AML-193 (cell line): ENCODE results near the gene ANKRD35.

Source experiments
- DNase-seq, 2 experiments: peaks; one replicate each; lab custom pipeline; 2025; lab: John Stamatoyannopoulos, UW

Gene ANKRD35

GRCh38 chr1:145897969-145898368 is 12.3 kb upstream of the ANKRD35 start:
- DNase-seq, result no peak

- no peak for DNase-seq
Observed at GRCh38 chr1:145895471-145895870, 9.8 kb upstream of the ANKRD35 start.

- DNase-seq, result no peak
Observed at GRCh38 chr1:145893306-145894055, 7.8 kb upstream of the ANKRD35 start.

- DNase-seq, result no peak
Observed at GRCh38 chr1:145892486-145893087, 6.9 kb upstream of the ANKRD35 start.

- DNase-seq, result peak; percentile 59 to 68
Observed at GRCh38 chr1:145891587-145892485, 6.2 kb upstream of the ANKRD35 start.

GRCh38 chr1:145891143-145891542 is 5.5 kb upstream of the ANKRD35 start:
- no peak for DNase-seq

- DNase-seq, result no peak
Observed at GRCh38 chr1:145889722-145890121, 4.1 kb upstream of the ANKRD35 start.

- DNase-seq, result no peak
Observed at GRCh38 chr1:145887631-145888030, 2.0 kb upstream of the ANKRD35 start.

- no peak for DNase-seq
Observed at GRCh38 chr1:145886816-145887215, 1.1 kb upstream of the ANKRD35 start.

GRCh38 chr1:145886390-145886789 is 724 bp upstream of the ANKRD35 start:
- no peak for DNase-seq

- no peak for DNase-seq
Observed at GRCh38 chr1:145884675-145885074, 991 bp downstream of the ANKRD35 start.

- no peak for DNase-seq
Observed at GRCh38 chr1:145879775-145880174, 5.9 kb downstream of the ANKRD35 start.

- no peak for DNase-seq
Observed at GRCh38 chr1:145878724-145879123, 6.9 kb downstream of the ANKRD35 start.

- no peak for DNase-seq
Observed at GRCh38 chr1:145877923-145878486, 7.7 kb downstream of the ANKRD35 start.

- DNase-seq, result no peak
Observed at GRCh38 chr1:145874646-145875045, 11.0 kb downstream of the ANKRD35 start.

- peak; percentile 74 to 77 for DNase-seq
Observed at GRCh38 chr1:145871994-145872924, 13.4 kb downstream of the ANKRD35 start.

- no peak for DNase-seq
Observed at GRCh38 chr1:145868232-145868631, 17.4 kb downstream of the ANKRD35 start.

- DNase-seq, result no peak
Observed at GRCh38 chr1:145863282-145864018, 22.2 kb downstream of the ANKRD35 start.

- DNase-seq, result peak; percentile 50 to 53
Observed at GRCh38 chr1:145859491-145860023, 26.1 kb downstream of the ANKRD35 start.

GRCh38 chr1:145858901-145859490 is 26.7 kb downstream of the ANKRD35 start, which contains the start of gene PIAS3:
Gene PIAS3, minus strand, starts transcription at chr1:145859081. Its CDS starts 91 bp downstream, at chr1:145858990.
- peak; percentile 82 to 87 for DNase-seq
